ENCODE measurements around the gene ZNRF1. TPM values are rescaled to one million over a fixed set of nuclear protein-coding genes. Genes with fewer than 3 reads are reported as not detected.

ZNRF1 gene
- polyA plus RNA-seq, 12 donors = 37.6 to 99.0 (median 40.8) TPM; not detected in 1

DNA sequence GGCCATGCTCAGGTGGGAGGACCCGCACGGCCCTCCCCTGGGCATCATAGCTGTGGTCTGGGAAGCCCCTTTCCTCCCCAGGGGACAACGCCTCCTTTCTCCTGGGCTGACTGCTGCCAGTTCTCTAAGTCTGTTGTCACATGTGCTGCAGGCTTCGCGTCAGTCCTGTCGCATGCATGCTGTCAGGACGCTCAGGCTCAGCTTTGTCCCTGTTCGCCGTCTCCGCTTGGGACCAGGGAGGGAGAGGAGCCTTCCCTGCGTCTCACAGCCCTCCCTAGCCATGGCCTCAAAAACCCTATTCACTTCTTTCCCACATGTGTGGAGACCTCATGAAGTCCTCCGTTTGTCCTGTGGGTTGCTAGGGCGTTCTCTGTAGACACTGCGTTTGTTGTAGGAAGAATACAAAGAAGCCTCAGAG lies 96.4 kb downstream of the ZNRF1 start:
- no peak for DNase-seq

GRCh38 chr16:75096656-75097055 lies 97.8 kb downstream of the ZNRF1 start:
- no peak for DNase-seq

DNA sequence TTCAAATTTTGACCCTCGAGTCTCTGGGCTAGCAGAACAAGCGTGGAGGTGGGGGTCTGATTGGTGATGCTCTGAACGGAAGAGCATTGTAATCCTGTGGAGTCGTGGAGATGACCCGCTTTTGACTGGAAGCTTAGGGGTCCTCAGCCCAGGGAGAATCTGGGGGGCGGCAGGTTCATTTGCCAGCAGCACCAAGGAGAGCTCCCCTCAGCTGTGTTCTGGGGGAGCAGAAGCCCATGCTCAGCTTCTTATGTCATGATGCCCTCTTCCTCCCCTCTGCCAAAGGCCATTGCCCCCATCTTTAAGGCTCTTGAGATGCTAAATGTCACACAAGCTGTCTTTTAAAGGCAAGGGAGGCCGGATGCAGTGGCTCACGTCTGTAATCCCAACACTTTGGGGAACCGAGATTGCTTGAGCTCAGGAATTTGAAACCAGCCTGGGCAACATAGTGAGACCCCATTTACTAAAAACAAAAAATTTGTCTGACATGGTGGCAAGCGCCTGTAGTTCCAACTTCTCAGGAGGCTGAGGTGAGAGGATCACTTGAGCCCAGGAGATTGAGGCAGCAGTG lies 98.5 kb downstream of the ZNRF1 start:
- DNase-seq = no peak

- DNase-seq = no peak
These were observed 99.4 kb downstream of the ZNRF1 start for GRCh38 chr16:75097941-75098901.

DNA sequence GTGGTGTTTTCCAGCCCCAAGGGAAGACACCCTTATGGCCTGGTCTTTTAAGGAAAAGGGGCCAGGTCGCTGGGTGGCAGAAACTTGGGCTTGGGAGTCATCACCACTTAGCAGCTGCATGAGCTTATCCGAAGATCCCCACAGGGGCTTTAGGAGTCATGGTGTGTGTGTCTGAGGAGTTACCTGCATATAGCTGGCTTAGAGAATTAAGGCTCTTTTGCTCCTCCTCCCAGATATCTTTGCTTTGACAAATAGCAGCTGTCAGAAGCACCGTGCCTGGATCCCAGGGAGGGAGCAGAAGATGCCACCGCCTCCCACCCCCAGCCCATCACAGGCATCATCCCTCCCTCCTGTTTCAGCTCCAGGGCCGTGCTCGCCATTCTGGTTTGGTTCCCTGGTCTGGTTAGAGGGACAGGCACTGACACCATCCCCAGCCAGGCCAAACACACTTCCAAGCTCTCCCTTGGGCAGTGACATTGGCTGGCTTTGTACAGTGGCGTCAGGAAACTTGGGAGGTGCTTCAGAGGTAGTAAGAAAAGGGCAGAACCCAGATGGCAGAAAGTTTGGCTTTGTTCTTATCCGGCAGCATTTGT lies 100.3 kb downstream of the ZNRF1 start:
- no peak for DNase-seq

DNA sequence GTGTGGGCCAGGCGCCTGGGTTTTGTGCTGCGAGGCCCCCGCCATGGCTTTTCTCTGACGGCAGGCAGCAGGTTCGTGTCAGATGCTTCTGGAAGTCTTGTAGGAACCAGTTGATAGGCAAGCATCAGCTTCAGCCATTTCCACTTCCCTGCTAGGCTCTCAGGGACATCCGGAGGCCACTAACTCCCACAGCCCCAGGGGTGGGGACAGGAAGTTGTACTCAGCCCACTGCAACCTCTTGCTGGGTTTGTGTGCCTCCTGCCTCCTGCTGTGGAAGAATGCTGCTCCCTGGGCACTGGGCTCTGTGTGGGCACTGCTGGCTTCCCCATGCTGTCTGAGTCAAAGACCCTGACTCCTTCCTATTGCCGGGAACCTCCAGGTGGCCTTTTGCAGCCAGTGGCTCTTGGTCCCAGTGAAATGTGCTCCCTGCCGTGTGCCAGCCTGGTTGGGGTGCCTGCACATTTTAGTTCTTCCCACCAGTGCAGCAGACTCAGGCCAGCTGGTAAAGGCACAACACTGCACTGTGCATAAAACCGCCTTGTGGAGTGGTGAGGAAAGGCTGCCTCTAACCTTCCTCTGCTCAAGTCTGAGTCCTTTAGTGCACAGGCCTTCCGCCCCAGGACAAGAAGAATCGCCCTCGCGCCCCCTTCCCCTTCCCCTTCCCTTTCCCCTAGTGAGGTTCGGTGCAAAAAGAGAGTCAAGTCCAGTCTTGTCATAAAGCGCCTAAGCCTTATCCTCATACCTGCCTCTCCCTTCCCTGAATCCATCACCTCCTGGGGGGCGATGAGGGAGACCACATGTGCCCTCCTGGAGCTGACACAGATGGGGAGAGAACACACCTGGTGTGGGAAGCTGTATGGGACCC lies 101.1 kb downstream of the ZNRF1 start:
- no peak for DNase-seq

- DNase-seq = no peak
These were observed 101.8 kb downstream of the ZNRF1 start for GRCh38 chr16:75100603-75100990.

DNA sequence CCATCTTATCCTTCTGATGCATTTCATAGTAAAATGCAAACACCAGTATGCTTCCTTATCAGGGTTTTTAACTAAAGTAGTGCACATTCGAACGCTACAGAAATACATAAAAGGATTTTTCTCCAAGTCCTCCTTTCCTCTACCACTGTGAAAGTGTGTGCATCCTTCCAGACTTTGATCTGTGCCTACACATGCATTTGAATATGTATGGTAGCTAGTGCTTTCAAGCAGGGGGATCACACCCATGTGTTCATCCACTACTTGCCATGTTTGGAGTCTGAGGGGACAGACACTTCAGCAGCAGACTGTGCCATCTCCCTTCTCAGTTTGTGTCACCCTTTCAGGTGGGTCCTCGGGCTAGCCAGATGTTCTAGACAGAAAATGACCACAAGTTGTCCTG lies 102.8 kb downstream of the ZNRF1 start:
- DNase-seq = no peak

DNA sequence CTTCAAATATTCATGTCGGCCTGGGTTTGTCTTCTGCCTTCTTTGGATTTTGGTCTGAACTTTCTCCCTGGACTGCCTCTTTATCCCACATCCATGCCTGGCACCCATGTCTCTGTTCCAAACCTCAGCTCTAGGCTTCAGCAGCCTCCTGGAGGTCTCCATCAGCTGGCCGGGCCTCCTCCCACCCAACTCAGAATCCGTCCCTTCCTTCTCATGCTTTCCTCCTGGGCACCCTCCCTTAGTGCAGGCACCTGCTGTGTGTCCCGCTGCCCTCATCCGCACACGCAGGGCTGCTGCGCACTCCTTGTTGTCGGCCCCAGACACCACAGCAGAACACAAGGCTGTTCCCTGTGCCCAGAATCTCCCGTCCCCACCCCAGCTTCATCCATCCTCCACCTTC lies 103.8 kb downstream of the ZNRF1 start:
- no peak for DNase-seq

DNA sequence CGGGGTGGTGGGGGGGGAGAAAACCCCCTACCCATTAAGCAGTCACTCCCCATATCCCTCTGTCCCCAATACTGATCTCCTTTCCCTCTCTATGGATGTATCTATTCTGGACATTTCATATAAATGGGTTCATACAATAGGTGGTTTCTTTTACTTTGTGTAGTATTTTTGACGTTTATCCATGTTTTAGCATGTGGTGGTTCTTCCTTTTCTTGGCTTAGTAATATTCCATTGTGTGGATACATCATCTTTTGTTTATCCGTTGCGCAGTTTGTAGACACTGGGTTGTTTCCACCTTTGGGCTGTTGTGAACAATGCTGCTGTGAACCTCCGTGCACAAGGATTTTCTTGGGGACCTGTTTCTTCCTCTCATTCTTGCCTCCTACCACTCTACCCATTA lies 105.2 kb downstream of the ZNRF1 start:
- DNase-seq = no peak

DNA sequence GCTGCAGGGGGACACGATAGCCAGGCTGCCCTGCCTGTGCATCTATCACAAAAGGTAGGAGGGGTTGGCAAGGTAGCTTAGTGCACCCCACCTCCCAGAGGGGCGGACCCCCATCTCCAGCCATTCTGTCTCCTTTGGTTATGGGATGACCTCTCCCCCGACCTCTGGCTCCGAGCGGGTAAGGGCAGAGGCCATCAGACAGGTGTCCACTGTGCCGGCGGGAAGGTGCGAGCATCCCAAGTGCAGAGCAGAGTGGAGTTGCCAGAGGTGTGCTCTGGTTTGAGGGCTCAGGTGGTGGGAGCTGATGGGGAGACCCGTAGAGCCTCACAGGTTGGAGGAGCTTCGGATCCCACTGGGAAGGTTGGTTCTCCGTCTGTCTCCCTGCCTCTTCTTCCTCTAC lies 106.0 kb downstream of the ZNRF1 start:
- DNase-seq = no peak

DNA sequence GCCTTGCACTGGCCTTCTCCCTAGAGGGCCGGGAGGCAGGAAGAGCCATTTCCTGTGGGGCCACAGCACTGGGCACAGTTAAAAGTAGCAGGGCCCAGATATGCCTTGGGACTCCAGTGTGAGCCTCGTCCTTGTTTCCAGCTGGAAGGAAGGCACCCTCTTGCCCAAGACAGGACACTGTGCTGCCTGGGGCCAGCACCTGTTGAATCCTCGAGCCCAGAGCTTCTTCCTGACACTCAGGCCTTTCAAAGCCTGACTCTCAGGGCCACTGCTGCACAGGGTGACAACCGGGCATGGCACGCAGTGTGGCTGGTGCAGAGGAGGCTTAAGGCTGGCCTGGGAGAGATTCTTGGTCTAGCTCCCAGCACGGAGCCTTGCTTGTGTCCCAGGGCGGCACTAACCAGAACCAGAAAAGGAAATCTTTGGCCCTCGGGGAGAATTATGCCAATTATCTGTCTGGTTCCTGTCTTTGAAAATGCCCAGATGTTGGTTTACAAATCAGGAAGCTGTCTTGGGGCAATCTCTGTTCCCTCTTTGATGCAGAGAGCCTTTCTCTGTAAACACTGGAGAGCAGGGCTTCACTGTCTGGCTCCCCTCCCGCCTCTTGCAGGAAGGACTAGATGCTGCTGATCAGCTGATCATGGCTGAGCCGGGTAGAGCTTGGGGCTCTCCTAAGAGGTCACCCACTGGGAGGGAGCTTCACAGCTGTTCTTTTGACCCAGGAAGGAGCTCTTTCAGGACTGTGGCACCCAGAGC lies 106.7 kb downstream of the ZNRF1 start:
- no peak for DNase-seq

DNA sequence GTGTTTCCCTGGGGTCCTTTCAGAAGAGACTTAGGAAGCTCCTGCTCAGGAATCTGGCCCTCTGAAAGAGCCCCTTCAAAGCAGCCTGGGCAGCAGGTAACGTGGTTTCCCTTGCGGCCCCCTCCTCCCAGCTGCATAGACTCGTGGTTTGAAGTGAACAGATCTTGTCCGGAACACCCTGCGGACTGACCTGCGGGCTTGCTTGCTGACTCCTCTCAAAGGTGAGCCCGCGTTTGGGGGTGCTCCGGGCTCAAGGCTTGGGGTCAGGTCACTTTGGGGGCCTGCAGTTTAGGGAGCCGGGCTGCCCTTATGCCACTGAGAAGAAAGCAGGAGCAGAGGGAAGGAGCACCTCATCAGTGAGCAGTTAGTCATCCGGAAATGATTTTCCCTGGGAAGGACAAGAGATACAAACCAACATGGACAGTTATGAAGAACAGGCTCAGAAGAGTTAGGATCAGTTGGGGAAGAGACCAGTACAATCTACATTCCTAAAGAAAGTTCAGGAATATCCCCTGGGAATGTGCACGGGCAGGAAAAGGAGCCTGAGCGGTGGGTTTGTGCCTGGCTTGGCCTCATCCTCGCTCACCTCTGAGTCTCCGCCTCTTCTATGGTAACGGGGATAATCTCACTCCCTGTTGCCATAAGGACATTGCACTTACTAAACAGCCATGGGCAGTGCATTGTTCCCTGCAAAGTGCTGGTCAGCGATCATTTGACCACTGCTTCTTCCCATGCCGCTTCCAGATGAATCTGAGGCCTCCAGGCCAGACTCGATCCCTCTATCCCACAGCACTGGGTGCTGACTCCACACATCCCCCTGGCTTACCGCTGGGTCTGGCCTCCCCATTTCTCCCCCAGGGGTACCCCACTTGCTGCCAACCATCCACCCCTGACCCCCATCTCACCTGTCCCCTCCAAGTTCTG lies 107.8 kb downstream of the ZNRF1 start:
- DNase-seq = no peak

- no peak for DNase-seq
These were observed 108.7 kb downstream of the ZNRF1 start for GRCh38 chr16:75107505-75107904.

GRCh38 chr16:75108792-75109731 lies 110.2 kb downstream of the ZNRF1 start:
- no peak for DNase-seq

DNA sequence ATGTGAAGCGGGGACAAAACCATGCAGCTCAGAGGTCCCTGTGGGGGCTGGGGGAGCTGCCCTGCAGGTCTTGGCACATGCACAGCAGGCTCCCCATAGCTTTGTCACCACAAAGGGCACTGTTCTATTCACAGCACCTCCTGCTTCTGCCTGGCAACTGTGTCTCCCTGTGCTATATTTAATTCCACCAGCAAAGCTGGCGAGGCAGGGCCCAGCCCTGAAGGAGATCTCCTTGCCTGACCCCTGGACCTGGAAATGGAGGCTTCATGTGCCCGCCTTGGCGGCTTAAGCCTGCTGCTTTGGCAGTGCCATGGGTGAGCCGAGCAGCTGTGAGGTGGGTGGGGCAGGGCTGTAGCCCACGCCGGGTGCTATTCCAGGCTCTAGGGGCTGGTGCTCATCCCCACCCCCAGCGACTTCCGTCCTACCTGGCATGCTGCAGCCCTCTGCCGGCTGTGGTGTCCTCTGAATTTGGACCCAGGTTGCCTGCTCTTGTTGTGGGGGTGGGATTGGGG lies 111.0 kb downstream of the ZNRF1 start:
- DNase-seq = no peak

GRCh38 chr16:75110637-75111513 lies 112.1 kb downstream of the ZNRF1 start:
- peak; percentile 92 for DNase-seq

DNA sequence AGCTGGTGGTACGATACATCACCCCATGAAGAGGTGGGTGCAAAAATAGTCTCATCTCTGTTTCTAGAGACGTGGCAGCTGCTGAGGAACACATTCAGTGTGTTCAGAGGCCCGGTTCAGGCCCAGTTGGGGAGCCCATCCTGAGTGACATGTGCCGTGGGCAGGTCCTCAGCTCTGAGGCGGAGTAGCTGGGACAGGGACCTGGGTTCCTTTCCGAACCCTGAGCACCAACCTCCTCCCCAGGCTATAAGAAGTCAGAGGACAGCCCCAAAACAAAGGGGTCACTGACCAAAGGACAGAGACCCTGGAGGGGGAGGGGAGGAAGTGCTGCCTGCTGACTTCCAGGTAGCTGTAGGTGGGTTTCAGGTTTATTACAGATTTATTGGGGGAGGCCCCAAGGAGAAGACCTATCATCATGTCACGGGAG lies 112.7 kb downstream of the ZNRF1 start:
- no peak for DNase-seq

Measured in muscle of arm (tissue), 12 donors.